NCI-H510A (cell line): Measurements from ENCODE around the gene SLC1A2.

Experiments
- DNase-seq: peaks from one replicate; lab custom pipeline; 2025; lab: John Stamatoyannopoulos, UW

The SLC1A2 gene

DNA sequence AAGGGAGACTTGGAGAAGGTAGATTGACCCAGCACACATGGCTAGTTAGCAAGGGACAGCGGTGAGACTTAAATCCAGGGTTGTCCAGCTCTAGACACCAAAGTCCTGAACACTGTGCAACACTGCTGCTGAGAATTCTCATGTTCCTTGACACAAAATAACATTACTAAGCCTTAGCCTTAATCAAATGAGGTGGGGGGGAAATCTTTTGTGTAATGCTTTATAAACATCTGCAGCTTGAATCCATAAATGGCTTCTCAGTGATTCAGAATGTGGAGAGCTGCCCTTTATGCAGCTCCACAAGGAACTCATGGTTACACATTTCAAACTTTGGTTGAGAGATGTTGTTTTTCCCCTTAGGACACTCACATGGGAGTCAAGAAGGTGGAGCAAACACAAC, 200.4 kb downstream of the SLC1A2 start:
- DNase-seq: no peak

DNA sequence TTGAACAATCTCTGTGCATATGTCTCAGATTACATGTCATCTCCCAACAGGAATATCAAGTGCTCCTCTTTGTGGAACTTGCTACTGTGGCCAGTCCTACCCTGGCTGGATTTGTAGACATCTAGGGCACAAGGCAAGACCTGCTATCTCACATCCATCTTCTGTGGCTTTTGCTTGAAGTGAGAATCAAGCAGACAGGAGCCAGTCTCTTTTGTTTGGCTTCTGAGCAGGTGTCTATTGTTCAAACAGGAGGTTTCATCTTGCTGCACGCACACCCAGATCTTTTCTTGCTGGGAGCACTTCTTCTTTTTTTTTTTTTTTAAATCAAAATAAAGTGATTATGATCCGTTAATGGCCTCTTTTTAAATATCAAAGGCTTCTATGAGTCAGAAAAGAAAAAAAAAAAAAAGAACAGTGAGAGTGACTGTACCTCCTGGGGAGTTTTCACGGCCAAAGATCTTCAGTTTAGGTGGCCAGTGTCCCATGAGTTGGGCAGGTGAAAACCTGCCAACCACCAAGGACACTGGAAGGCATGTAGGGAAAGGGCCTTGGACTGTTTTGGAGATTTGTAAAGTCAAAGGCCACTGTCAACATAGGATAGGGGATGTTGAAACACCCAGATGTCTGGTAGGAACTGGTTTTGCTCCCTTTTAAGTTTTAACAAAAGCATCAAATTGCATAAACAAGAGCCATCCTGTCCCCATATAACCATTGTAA, 202.2 kb downstream of the SLC1A2 start:
- DNase-seq: no peak

DNA sequence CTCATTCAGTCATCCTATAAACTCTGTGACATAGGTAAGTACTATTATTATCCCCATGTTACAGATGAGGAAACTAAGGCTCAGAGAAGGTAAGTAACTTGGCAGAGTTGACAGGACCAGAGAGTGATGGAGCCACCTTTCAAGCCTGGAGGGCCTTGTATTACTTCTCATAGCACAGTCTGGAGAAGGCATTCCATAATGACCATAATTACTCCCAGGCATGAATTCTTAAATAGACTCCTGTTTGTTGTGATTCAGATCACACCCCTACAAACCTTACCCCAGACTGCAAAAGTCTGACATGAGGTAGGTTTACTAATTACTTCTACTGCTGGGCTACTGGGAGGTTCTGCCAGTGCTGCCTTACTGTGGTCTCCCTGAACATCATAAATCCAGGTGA, 203.4 kb downstream of the SLC1A2 start:
- no peak for DNase-seq

DNA sequence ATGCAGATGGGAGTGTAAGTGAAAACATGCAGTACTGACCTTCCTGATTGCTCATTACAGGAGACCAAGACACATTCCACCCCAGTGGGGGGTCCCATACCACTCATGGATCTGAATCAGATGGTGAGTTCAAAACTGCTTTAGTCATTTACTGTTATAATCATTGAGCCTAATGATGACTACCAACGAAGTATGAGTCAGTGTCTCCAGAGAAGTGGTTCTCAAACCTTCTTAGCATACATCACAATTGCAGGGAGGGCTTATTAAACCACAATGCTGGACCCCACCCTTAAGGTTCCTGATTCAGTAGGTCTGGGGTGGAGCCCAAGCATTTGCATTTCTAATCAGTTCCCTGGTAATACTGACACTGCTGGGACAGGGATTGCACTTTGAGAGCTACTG, 204.6 kb downstream of the SLC1A2 start:
- DNase-seq: no peak

DNA sequence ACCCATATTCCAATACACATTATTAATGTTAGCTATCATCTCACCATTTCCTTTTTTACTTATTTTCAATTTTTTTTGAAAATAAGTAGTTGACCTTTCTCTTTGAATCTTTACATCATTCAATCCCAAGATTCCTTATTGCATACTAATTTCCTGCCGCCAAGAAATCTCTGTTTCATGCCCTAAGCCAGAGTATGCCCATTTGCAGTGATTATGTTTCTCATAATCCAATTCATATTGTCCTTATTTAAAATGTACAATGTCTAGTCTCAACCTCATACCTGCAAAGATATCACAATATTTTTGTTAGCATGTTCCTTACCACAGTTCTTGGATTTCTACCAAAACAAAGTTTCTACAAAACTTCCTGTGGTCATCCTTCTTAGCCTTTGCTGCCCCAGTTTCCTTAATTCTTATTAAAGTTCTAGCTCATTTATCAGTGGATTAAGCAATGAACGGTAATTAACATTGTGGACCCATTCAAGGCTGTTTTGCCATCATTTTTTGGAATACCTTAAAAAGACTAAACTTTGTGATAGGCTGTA, 205.1 kb downstream of the SLC1A2 start:
- no peak for DNase-seq

DNA sequence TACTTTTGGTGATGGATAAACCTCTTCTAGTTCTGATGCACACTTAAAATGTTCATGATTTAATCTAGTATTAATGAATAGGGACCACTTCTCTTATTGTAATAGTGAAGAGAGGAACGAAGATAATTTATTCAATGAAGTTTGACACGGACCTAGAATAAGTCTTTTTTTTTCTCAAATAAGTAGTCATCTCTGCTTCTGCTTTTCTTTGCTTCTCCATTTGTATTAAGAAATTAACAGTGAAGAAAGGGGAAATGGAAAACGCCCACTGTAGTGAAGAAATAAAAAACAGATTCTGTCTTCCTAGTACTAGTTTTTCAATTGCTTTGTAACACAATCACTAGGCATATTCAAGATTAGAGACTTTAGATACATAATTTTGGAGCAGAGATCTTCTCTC, 207.4 kb downstream of the SLC1A2 start:
- DNase-seq: no peak

DNA sequence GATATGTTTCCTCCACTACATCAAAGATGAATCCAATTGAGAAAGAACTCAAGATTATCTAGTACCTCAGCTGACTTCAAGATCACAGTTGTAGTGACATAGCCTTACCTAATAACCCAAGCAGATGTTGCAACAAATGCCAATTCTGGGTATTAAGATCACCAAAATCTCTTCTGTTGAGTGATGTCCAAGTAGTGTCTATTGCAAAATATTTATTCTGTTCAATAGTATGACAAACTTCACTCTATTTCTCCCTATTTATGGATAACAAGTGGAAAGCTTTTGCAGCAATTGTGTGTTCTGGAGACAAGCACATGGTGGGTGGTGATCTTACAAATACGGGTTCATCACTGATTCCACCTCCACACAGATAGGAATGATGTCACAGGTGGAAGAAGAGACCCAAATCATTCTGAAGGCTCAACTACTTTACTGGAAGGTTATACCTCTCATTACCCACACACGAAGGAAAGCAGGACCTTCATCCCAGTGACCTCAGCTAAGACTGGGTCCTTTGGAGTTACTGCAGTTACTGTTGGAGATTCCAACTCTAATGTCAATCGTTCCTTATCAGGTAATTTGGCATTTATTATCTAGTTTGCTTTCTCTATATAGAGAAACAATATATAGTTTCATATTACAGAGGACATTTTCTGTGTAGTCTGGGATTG, 208.3 kb downstream of the SLC1A2 start:
- no peak for DNase-seq

DNA sequence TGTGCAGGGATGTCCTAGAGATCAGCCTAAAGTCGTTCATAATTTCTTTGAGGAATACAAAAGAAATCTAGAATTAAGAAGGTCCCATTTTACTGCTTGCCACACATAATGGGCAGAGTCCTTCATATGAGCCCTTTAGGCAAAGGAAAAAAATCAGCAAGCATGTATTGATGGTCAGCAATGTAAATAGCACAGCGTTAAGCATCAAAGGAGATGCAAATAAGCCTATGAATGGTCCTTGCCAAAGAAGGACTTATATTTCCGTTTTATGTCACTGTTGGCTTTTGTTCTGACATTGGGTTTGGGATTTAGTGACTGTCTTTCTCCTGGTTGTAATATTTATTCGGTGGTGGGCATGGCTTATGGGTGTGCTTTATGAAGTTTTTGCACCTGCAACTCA, 210.6 kb downstream of the SLC1A2 start:
- no peak for DNase-seq

DNA sequence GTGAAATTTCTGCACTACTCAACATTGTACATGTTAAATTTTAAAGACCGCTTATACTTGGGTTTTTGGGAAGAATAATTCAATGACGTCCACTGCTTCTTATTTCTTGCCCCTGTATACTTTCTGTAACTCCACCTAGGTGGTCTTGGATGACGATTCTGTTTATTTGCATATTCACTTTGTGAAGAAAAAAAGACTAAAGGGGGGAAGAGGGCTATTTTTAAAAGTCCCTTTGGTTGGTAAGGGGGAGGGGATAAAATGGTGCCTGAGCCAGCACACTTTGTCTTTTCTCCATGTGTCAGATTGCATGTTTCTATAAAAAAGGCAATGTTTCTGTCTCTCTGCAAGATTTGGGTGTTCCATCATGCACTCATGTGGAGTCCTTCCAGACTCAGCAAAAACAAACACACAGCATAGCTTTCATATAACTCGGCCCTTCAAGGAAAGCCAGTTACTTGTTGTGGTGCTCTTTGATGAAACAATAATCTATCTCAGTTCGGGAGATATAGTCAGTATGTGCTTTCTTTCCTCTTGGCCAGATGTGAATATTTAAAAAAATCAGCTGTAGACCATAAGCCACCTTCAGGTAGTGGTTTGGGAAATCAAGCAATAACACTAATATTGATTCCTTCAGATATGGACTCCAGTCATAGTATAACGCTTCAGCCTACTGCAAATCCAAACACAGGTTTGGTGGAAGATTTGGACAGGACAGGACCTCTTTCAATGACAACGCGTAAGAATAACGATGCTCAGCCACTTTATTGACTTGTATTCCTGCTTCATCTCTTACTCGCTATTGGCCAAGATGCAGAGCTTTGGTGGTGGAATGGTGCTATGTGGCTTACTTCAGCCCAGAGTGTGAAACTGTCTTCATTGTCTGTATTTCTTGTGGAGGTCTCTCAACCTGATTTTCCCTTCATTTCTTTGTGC, 211.6 kb downstream of the SLC1A2 start:
- DNase-seq: no peak

DNA sequence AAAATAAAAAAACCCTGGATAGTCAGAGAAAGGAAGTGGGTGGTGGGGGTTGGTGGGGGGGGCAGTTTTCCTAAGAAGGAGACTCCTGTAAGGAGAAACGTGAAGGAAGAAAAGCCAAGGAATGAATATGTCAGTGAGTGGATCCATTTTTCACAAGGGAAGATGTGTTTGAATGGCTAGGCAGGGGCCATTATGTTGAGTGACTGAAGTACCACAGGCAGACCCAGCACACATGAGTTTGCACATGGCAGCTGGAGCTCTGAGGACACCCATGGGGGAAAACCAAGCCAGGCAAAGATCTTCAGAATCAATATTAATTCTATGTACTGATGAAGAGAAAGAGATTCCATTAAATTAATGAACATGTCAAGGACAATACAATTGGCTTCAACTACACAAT, 212.7 kb downstream of the SLC1A2 start:
- DNase-seq: no peak

DNA sequence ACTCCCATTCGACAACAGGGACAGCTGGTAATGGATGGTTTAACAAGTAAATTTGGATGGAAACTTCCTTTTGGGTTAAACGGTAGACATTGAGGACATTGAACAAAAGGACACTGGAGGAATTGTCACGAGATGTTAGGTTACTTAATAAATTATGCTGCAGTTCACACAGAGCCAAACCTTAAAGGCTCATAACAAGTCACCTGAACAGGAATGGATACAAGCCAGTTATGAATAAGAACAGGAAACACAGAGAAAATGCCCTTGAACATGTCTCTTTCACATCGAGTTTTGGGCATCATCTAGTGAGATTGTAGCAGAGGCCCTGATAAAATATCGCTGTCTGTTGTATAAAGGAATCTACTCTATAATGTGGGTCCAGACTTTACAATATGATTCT, 214.7 kb downstream of the SLC1A2 start:
- no peak for DNase-seq
